Raji (cell line): ENCODE measurements around the gene MED12.

Experiments
- POLR2A ChIP-seq: IDR thresholded peaks from 2 replicates; pipeline ENCODE4 v1.6.1; 2011; ENCODE audit warnings: low read depth, low read length, control low read depth; ENCODE audit not compliant: insufficient read depth

MED12 gene

DNA sequence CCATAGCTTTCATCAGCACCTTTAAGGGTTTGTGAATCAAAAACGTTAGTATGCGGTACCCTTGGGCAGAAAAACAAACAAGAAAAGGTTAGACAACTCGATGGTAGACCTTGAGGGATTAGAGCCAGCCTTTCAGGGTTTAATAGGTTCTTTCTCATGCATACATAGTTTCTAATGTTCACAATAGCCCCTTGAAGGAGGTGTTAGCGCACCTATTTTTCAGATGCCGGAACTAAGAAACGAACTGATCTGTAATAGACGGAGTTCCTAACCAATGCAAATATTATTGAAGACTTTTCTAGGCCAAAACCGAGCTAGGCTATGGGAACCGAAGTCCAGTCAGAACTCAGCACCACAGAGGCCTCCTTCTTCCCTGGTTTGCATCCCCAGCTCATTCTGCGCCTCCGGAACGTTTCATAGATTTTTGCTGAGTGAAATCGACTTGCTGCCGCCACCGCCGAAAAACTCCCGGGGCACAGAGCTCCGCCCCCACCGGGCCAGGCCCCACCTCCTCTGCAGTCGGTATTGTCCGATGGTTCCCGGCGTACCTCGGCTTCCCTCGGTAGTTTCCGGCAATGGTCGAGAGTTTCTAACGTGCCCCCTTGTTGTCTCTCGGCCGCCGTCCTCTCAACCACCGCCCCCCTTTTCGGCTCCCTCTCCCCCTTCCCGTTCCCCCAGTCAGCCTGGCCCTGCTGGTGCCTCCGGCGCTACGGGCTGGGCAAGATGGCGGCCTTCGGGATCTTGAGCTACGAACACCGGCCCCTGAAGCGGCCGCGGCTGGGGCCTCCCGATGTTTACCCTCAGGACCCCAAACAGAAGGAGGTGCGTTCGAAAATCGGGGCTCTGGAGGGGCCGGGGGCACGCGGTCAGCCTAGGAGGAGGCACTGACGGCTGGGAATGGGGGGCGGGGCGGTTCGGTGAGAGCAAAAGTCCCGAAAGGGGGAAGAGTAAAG is at the start of gene MED12:
Gene MED12, plus strand, starts transcription at position 565 of the 953 bp plus-strand sequence. Its CDS starts 159 bp downstream, at position 724.
- TF ChIP-seq POLR2A, result peak; percentile 57

DNA sequence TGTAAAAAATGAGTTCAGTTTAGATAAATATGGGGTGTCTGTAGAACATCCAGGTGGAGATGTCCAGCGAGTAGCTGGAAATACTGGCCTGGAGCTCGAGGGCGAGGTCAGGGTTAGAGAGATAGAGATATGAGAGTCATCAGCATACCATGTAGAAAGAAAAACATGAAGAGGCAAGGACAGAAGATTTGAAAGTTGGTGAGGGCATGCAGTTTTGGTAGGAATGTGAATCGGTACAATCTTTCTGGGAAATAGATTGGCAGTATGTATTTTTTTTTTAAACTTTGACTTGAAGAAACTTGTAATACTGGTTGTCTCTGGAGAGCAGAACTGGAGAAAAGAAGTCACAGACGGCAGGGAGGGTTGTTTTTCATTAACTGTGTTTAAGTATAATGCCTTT is 47.9 kb upstream of the MED12 start:
- TF ChIP-seq POLR2A, result no peak

DNA sequence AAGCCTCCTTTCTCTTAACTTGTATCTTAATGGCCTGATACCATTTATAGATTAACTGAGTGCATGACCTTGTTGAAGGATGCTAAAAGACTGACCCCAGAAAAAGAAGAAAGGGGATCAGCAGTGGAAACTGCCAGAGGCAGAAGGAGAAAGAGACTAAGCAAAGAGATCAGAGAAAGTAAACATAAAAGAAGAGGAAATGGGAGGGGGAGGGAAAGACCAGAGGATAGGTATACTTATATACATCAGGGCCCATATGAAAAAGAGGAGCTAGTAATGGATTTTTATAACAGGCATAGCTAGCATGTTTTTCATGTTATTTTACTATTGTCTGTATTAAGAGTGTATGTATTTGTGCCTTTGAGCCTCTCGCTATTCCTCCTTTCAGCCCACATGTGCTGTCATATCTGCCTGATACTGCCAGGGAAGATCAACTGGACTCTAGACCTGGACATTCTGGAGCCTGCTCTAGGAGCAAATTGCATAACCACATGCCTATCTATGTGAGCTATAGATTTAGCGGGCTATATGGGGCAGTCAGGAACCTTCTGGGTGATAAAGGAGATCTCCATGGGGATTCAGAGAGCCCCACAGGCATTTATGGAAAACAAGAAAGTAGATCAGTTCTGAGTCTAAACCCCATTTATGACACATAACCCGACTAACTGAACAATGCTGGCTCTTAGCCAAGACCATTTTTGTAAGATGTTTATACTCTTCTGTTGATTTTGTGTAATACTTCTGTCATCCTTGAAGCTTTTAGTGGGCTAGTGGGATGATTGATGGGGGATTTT is 36.9 kb upstream of the MED12 start:
- no peak for TF ChIP-seq POLR2A

DNA sequence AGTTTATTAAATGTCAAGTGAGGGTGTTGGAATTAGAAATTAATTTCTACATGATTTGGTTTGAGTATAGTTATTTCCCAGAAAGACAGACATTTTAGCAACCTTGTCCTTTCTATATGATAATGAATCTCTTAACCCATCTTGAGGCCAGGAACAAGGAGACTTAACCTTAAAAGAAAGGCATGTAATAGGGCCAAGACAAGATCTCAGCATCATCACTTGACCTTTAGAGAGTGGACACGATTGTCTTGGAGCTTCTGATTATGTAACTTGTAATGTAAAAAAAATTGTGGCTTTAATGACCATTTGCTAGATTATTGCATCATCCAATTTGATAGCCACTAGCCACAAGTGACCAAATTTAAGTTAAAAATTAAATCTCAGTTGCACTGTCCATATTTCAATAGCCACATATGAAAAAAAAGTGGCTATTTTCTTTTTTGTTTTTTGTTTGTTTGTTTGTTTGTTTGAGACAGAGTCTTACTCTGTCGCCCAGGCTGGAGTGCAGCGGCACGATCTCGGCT is 36.2 kb upstream of the MED12 start:
- TF ChIP-seq POLR2A, result no peak

DNA sequence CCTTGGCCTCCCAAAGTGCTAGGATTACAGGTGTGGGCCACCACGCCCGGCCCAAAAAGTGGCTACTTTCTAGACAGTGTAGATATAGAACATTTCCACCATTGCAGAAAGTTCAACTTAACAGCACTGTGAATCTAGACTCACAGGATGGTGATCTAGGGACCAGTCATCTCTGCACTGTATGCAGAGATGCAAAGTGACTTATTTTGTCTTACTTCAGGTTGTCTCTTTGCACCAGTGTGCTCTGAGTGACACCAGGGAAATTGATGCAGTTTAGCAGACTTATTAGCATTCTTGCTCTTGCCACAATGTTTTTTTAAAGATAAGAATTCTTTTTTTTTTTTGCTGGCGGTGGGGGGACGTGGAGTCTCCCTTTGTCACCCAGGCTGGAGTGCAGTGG is 35.6 kb upstream of the MED12 start:
- TF ChIP-seq POLR2A, result no peak

DNA sequence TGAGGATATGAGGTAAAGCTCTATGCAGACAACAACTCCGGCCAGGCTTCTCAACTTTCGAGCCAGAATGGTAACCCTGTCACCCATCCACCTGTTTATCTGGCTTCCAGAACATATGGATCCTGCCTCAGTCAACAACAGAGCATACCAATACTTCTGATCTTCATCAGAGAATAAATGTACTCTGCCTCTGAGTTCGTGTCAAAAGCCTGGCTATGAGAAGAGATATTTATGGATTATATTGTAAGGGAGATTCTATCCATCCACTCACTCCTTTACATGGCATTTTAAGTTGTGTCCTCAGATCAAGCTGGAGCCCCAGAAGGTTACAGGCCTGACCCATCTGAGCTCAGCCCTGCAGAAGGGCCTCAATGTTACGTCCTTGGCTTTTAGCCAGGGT is 32.5 kb upstream of the MED12 start:
- no peak for TF ChIP-seq POLR2A

DNA sequence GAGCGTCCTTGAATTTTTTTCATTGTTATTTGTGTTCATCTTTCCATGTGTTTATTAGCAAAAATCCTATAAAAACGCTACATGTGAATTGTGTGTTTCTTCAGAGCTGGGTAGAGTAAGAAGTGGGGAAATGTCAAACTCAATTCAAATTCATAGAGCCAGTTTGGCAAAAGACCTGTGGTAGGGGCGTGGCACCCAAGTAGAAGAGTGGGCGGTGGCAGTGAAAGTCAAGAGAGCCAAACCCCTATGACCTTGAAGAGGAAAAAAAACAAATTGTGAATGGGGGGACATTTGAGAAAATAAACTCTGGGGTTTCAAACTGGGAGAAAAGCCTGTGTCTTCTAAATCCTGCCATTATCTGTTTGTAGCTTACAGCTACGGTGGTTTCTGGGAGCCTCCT is 27.1 kb upstream of the MED12 start:
- TF ChIP-seq POLR2A, result no peak

DNA sequence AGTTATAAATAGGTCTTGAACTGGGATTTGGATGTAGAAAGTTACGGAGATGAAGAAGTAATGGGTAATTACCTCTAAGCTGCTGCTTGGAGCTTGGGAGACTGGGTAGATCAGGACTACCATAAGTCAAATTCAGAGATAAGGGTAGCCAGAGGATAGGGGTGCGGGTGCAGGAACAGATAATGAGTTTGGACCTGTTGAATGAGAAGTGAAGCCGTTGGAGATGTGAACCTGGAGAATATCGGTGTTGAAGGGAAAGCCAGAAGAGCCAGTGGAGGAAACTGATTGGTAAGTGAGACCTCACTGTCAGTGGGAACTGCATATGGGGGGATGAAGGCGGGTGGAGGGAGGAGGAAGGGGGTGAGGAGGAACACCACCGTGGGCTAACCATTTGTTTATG is 23.4 kb upstream of the MED12 start:
- TF ChIP-seq POLR2A, result no peak

DNA sequence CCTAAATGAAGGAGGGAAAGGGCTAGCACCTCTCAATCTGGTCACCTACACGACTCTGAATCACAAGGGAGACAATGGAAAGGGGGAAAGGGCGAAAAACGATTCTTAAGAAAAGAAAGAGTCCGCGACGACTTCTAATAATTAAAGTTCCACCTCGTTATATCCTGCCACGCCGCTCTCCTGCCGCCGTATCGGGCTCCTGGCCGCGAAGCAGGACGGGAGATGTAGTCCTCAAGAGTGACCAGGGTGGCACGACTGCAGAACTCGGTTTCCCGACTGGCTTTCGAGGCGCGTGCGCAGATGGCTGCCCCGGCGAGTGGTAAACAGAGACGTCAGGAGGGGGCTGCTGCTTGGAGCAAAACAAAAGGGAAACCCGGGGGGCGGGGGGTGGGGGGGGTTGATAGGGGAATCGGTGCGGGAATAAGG is 22.8 kb upstream of the MED12 start, which contains the start of gene FOXO4:
Gene FOXO4, plus strand, starts transcription at position 297 of the 426 bp plus-strand sequence. CDS start 678 bp downstream, outside the sequence.
- TF ChIP-seq POLR2A, result peak; percentile 49

DNA sequence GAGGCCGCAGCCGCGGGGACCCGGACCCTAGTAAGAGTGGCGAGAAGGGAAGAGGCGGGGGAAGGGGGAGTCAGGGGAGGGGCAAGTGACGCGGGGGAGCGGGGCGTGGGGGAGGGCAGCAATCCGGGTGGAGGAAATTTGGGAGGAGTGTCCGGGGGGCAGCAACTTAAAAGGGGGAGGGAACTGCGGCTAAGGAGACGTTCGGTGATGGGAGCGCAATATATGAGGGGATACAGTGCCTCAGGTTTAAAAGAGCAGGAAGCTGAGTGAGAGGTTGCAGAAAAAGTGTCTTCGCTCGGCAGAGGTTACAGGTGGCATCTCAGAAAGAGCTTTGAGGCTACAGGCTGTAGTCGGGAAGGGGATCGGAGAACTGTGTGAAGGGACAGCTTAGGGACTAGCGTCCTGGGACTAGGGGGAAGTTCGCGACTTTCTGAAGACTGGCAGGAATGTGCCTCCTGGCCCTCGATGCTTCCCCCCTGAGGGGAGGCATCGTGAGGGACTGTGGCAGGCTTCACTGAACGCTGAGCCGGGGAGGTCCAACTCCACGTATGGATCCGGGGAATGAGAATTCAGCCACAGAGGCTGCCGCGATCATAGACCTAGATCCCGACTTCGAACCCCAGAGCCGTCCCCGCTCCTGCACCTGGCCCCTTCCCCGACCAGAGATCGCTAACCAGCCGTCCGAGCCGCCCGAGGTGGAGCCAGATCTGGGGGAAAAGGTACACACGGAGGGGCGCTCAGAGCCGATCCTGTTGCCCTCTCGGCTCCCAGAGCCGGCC is 22.2 kb upstream of the MED12 start:
- TF ChIP-seq POLR2A, result 0 out of 2 replicates have a peak, but pooled peaks have one; percentile 31

DNA sequence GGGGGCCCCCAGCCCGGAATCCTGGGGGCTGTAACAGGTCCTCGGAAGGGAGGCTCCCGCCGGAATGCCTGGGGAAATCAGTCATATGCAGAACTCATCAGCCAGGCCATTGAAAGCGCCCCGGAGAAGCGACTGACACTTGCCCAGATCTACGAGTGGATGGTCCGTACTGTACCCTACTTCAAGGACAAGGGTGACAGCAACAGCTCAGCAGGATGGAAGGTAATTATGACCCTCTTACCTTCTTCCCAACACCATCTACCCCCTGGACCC is 21.7 kb upstream of the MED12 start:
- TF ChIP-seq POLR2A, result no peak

DNA sequence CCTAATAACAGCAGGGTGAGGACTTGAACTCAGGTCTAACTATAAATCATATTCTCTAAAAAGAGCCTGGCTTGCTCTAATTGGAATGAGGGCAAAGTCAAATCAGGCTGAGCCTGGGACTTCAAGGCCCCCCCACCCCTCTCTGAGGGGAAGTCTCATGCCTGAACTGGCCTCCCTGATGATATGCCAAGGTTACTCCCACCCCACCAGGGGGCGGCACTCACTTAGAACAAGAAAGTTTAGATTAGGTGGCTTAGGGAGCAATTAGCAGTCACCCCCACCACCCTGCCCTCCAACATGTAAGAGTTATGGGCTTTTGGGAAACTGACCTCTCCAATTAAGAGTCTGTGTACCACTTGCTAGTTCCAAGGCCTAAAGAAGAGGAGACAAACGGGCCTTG is 20.1 kb upstream of the MED12 start:
- TF ChIP-seq POLR2A, result no peak

DNA sequence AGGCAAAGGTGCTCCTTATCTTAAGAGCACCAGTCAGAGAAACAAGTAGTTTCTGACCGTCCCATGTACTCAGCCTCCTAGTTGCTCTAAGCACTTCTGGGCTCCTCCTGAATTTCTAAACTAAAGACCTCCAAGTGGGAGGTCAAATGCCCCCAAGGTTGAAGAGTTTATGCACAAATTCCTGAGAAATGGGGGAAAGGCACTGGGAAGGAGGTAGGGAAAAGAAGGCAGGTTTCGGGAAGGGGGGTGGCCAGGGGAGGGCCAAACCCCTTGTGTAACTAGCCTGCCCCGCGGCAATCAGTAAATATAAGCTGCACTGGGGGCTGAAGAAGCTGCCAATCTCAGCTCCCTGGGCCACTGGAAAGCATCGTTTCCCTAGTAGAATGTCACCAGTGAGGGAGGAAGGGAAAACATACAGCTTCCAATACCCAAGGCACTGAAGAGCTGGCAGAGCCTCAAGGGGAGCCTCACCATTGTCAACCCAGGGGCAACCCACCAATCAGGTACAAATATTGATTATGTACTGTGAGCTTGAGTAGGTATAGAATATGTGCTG is 19.4 kb upstream of the MED12 start:
- TF ChIP-seq POLR2A, result no peak

DNA sequence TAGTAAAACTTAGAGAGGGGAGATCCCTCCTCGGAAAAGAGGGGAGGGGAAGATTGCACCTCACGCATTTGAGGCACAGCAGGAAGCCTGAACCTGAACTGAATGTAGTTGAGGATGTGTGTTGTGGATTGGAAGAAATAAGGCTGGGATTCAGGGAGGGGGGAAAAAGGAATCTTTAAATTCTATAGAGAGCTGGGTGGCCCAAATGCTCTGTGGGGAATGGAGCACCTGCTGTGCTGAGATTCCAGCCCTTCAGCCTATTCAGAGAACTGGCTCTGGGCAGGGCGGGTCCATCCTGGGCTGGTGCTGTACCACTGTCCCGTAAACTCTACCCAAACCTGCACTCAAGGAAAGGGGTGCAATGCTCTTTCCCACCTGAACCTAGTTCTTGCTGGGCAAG is 18.7 kb upstream of the MED12 start:
- TF ChIP-seq POLR2A, result no peak
